Glutamatergic neuron (in vitro differentiated cells): ENCODE results near the gene ZFR. TPM values are rescaled to one million over a fixed set of nuclear protein-coding genes. Genes with fewer than 3 reads are reported as not detected.

Experiments
- DNase-seq: peaks from one replicate; pipeline ENCODE4 v3.0.0; 2022
- H3K27ac Mint-ChIP-seq: one replicate; pipeline ENCODE4 v1.8.0; 2020; ENCODE audit warnings: mild to moderate bottlenecking, mixed read lengths, inconsistent platforms; ENCODE audit not compliant: unreplicated experiment
- H3K27me3 Mint-ChIP-seq: one replicate; pipeline ENCODE4 v1.8.0; 2020; ENCODE audit warnings: mild to moderate bottlenecking, moderate library complexity, mixed read lengths, inconsistent platforms; ENCODE audit not compliant: unreplicated experiment
- H3K36me3 Mint-ChIP-seq: one replicate; pipeline ENCODE4 v1.8.0; 2020; ENCODE audit warnings: mild to moderate bottlenecking, mixed read lengths, inconsistent platforms; ENCODE audit not compliant: unreplicated experiment
- H3K4me1 Mint-ChIP-seq: one replicate; pipeline ENCODE4 v1.8.0; 2020; ENCODE audit warnings: mild to moderate bottlenecking, low read depth, mixed read lengths, inconsistent platforms; ENCODE audit not compliant: unreplicated experiment
- H3K4me3 Mint-ChIP-seq: one replicate; pipeline ENCODE4 v1.8.0; 2020; ENCODE audit warnings: mild to moderate bottlenecking, mixed read lengths, inconsistent platforms; ENCODE audit not compliant: unreplicated experiment
- H3K9me3 Mint-ChIP-seq: one replicate; pipeline ENCODE4 v1.8.0; 2020; ENCODE audit warnings: mild to moderate bottlenecking, moderate library complexity, mixed read lengths, inconsistent platforms; ENCODE audit not compliant: unreplicated experiment
- microRNA-seq: library from miRNA; unstranded; fragments of <30 nt; microRNA quantifications from one replicate; pipeline ENCODE4, GENCODE V29; 2020; ENCODE audit not compliant: unreplicated experiment
- total RNA-seq: library from RNA; stranded (reverse); fragmentation: NEBNext Ultra II Directional; extraction: Animal tissue kit (Norgen Biotek cat#: 25700); gene quantifications from one replicate; pipeline ENCODE4 v1.2.1, GENCODE V29; 2021; ENCODE audit not compliant: unreplicated experiment
- TF ChIP-seq, protein P1 (sequence below): fragments of 200-600 bp; sonication (generic); IDR thresholded peaks from one replicate; pipeline ENCODE4 v1.5.0; 2021; ENCODE audit not compliant: partially characterized antibody, unreplicated experiment

The ZFR gene
- total RNA-seq, 1 donor from 2014 or later, result 84.5 TPM

DNA sequence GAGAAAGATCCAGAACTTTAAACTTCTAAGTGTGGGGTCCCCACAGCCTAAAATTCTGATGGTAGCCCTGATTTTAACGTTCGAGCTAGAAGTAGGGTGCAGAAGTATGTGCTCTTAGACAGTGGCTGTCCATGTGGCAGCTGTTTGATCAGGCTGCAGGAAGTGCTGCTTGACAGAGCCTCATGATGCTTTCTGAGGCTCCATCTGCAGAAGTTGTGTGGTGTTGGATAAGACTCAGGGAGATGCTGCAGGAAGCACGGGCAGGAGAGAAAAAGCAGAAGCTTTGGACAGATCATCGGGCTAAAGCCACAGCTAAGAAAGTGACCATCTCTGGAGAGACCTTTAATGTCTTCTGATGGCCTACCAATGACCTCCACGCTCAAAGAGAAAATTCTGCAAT is 139.9 kb downstream of the ZFR start:
- Mint-ChIP-seq H3K27me3 (no peaks in the 10 kb centered on the region), H3K9me3 (peaks cover 2% of the 10 kb centered on the region), H3K4me1 (peaks cover 17% of the 10 kb centered on the region), H3K4me3 (no peak overlapping the region), H3K36me3 (no peaks in the 10 kb centered on the region), H3K27ac (no peak overlapping the region)
- TF ChIP-seq, protein P1, sequence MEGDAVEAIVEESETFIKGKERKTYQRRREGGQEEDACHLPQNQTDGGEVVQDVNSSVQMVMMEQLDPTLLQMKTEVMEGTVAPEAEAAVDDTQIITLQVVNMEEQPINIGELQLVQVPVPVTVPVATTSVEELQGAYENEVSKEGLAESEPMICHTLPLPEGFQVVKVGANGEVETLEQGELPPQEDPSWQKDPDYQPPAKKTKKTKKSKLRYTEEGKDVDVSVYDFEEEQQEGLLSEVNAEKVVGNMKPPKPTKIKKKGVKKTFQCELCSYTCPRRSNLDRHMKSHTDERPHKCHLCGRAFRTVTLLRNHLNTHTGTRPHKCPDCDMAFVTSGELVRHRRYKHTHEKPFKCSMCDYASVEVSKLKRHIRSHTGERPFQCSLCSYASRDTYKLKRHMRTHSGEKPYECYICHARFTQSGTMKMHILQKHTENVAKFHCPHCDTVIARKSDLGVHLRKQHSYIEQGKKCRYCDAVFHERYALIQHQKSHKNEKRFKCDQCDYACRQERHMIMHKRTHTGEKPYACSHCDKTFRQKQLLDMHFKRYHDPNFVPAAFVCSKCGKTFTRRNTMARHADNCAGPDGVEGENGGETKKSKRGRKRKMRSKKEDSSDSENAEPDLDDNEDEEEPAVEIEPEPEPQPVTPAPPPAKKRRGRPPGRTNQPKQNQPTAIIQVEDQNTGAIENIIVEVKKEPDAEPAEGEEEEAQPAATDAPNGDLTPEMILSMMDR, result no peak
- DNase-seq, result no peak

Small RNAs within 50 kb of the gene (microRNA-seq; reads per million reads assigned to microRNA genes)
- 7.9 reads per million, percentile 42 among the genes with 10 or more reads in this experiment for gene MIR579

Other genes with a start within 250 kb of the ZFR start
- 25.6 TPM for gene MTMR12, start 131.8 kb downstream of the ZFR start, total RNA-seq
- gene SUB1, start 140.8 kb upstream of the ZFR start, total RNA-seq, result 172 TPM